ENCODE results near the gene ZKSCAN2.

- no peak for TF ChIP-seq CTCF (IDR thresholded peaks at IDR 0.05; ENCODE audit: low read length)
- TF ChIP-seq EZH2phosphoT487 (IDR thresholded peaks at IDR 0.05; ENCODE audit: low read length), result no peak
Observed at GRCh38 chr16:25265968-25266367, 8.3 kb upstream of the ZKSCAN2 start.
